HG03442 (cell line): Measurements from ENCODE around the gene AGA.

Experiments
- ATAC-seq: cut with Tn5 transposase; IDR thresholded peaks from one replicate; pipeline ENCODE4 v1.9.1; 2021; ENCODE audit warnings: mild to moderate bottlenecking, moderate library complexity; ENCODE audit not compliant: unreplicated experiment

The AGA gene

DNA sequence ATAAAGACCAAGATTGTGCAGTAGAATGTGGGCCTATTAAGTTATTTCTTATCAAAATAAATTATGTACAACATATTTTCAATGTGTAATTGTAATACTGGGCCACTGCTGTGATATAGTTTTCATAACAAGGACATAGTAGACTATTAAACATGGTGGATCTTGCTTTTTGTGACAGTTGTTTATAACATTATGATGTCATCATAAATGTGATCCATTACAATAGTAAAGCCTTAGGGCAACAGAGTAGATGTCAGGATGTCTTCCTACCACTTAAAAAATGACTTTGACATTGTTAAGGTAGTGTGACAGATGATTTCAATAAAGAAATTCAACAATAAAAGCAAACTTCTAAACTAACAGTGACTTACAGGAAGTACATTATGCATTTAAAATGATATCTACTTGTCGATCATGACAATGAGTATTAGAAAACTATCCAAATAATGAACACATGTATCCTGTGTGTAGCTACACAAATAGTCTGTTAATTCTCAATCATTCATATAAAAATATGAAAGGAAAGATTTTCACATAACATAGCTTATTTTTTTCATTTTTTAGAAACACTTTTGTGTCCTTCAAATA lies 5.3 kb upstream of the AGA start:
- ATAC-seq, result no peak

DNA sequence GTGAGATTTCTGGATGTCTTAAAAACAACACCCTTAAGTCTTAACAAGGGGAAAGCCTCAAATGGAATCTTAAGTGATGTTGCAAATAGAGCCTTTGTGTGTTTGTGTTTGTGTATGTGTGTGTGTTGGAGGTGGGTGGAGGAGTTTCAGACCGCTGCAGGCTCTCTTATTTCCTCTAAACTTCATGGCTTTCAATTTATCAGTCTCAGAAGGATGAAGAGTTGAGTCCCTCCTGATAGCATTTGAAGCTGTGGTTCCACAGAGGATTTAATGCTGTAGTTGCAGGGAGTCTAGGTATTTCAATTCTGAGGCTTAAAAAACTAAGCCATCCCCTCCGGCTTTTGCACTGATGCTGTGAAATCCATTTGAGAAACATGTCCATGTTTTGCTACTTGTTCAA lies 4.3 kb upstream of the AGA start:
- ATAC-seq, result no peak

DNA sequence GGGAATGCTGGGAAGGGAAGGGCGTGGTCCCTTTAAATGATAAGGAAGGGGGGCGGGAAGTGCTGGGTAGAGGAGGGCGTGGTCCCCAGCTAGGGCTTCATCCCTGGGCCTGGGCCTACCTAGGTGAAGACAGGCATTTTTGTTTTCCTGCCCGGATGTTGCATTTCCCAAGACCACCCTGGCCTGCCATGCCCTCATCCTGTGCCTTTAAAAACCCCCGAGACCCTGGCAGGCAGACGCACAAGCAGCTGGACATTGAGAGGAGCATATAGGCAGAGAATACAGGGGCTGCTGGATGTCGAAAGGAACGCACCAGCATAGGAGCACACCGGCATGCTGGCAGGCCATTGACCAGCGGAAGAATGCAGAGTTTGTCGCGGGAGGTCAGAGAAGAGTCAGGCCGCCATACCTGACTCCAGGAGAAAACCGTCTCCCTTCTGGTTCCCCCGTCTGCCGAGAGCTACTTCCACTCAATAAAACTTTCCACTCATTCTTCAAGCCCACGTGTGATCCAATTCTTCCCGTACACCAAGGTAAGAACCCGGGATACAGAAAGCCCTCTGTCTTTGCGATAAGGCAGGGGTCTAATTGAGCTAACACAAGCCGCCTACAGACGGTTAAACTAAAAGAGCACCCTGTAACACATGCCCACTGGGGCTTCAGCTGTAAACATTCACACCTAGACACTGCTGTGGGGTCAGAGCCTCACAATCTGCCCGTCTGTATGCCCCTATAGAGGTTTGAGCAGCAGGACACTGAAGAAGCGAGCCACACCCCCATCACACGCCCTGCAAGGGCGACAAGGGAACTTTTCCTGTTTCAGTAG lies 2.9 kb upstream of the AGA start:
- ATAC-seq, result no peak

DNA sequence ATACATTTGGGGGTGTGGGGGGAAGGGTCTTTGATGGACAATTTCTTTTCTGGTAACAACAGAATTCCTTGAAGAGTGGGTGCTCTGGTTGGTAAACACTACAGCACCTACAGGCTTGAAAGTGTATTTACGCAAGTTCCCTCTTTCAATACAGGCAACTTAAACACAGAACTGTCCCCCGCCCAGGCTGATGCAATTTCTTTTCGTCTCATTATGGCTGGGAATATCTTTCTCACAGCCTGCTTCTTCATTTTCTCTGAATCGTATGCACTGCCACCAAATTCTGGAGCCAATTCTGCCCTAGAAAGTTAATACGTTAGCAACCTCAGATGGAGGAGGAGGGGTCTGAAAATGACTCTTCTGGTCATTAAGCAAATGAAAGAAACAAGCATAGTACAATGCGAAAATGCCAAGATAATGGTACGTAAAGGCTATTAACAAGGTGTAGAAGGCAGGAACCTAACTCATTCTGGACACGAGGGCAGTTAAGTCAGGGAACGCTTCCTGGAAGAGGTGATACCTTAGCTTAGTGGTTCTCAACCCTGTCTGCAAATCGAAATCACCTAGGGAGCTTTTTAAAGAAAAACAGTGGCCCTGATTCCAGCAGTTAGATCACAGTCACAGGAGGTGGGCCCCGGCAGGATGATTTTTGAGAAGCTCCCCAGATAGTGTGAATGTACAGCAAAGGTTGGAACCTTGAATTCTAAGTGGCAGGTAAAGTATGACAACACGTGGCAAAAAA lies 1.0 kb downstream of the AGA start:
- ATAC-seq, result peak; percentile 34

DNA sequence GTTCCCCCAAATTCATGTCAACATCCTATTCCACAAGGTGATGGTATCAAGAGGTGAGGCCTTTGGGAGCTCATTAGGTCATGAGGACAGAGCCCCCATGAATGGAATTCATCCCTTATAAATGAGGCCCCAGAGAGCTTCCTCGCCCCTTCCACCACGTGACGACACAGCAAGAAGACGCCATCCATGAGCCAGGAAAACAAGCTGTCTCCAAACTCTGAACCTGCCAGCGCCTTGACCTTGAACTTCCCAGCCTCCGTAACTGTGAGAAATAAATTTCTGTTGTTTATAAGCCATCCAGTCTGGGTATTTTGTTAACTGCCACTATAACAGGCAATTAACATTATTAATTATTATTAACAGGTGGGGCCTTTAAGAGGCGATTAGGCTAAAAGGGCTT lies 5.8 kb downstream of the AGA start:
- ATAC-seq, result no peak

DNA sequence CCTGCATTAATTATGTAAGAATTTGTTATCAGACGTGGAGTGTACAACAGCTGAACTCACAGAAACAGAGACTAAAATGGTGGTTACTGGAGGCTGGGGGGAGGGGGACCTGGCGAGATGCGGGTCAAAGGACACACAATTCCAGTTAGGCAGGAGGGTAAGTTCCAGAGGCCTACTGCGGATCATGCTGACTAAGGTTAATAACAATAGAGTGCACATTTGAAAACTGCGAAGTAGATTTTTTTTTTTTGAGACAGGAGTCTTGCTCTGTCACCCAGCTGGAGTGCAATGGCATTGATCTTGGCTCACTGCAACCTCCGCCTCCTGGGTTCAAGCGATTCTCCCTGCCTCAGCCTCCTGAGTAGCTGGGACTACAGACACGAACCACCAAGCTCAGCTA lies 7.6 kb downstream of the AGA start:
- no peak for ATAC-seq

DNA sequence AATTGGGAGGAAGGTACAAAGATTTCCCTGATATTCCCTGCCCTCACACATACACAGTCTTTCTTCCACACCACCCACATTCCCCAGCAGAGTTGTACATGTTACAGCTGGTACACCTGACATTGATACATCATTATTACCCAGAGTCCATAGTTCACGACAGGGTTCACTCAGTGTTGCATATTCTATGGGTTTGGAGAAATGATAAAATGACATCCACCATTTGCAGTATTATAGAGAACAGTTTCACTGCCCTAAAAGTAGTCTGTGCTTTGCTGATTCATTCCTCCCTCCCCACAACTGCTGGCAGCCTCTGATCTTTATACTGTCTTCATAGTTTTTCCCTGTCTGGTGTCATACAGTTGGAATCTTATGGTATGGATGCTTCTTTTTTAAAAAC lies 15.0 kb downstream of the AGA start:
- no peak for ATAC-seq

DNA sequence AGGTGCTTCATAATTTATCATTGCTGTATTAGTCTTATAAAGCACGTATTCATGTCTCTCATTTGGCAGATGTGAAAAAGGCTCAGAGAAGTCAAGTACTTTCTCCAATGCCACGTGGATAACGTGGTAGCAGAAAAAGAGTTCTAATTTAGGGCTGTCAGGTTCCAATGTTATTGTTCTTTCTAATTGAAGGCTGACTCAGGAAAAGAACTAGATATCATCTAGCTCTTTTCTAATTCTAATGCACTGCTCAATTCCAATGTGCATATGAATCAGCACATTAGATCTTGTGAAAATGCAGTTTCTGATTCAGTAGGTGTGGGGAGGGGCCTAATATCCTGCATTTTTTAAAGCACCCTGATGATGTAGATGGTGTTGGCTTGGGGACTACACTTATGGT lies 22.8 kb downstream of the AGA start:
- ATAC-seq, result no peak

DNA sequence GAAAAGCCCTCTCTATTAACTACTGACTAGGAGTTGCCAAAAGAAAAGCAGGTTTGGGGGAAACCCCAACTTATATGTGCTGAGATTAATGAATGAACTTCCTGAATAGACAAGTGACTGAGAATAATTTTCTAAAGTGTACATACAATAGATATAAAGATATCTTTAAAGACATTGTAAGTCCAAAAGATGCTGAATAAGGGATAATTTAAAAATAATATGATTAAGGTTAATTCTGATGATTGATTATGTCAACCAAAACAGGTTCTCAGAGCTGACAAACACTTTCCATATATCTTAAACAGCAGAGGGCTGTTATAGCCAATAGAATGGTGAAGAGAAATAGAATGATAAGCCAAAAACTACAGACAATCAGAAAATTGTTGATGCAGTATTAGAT lies 28.6 kb downstream of the AGA start:
- no peak for ATAC-seq

DNA sequence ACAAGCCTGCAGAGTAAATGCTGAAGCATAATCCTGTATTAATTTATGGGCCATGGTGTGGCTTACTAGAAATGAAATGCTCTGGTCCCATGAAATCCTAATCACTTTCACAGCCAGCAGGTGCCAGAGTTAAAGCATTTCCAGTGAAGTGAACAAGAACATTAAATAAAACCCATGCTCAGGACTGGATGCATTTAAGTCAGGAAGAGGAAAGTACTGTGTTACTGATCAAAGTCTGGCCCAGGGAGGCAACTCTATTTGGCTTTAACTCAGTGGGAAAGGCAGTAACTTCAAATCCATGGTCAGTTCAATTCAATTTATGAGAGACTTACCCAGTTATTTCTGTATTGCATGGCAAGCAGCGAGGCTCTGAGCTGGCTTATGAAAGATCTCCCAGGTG lies 29.2 kb downstream of the AGA start:
- no peak for ATAC-seq

DNA sequence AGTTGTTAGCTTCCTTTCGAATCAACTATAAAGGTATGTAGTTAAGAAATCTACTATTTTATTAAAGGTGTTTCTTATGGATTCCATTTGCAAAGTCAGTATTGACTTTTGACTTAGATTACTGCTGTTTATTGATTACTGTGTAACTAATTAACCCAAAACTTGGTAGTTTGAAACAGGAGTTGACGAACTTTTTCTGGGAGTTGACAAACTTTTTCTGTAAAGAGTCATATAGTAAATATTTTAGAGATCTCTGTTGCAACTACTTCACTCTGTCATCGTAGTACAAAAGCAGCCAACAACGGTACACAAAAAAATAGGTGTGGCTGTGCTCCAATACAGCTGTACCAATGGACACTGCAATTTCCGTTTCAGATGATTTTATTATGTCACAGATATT lies 30.2 kb downstream of the AGA start:
- no peak for ATAC-seq

DNA sequence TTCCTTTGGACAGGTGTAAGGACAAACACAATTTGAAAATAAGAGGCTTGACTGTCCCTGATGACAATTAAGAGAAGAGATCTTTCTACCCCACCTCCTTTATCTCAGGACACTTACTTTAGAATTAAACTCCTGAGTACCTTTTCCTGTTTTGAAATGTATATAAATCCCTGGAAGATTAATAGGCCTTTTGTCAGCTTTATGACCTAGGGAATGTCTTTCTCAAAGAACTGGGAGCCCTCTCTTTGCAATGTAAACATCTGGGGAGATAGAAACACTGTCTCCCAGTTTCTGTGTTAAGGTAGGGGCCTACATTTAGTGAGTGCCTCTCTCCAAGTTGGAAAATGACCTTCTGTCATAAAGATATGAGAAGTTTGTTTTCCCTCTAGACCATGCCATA lies 31.7 kb downstream of the AGA start:
- no peak for ATAC-seq

DNA sequence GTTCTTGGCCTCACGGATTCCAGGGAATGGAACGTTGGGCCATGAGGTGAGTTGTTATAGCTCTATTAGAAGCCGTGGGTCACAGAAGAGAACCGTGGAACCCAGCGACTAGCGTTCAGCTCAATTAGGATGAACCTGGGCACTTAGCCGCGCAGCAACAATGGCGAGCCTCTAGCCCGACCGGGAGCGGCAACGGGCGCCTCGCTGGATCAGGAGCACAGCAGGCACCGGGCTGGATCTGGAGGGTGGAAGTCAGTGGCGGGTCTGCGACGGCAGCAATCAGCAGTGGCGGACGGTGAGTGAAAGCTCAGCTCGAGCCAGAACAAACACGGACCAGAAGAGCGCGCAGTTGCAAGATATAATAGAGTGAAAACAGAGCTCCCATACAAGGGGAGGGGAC lies 34.2 kb downstream of the AGA start:
- no peak for ATAC-seq

DNA sequence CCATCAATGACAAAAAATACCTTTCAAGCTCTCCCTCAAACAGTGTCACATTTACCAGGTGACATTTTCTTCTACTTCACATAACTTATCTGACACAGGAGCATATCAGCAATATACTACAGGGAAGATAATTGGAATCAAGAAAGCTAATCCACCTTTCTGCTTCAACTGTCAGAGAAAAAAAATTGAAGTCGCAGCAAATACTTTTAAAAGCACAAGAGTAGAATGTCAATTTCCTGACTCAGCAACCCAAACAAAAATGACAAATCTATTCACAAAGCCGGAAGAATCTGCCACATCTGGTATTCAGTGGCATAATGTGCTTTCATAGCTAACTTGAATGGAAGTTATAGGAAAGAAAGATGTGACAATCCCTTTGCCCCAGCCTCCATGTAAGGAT lies 36.7 kb downstream of the AGA start:
- ATAC-seq, result no peak

DNA sequence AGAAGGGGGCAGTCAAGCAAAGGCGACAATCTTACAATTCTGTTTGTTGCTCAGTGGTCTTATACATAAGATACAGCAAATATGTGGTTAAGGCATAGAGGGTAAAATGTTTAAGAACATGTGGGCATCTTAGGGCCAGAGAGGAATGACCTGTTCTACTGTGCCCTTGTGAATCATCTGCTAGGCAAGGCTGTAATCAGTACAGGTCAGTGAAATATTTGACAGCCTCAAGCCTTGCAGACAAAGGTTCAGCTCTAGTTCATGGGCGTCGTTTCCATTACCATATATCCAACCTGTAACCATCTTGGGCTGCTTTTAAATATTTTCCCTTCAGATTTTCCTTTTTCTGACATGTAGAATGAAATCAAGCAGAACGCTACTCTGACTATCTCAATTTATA lies 37.3 kb downstream of the AGA start:
- no peak for ATAC-seq

DNA sequence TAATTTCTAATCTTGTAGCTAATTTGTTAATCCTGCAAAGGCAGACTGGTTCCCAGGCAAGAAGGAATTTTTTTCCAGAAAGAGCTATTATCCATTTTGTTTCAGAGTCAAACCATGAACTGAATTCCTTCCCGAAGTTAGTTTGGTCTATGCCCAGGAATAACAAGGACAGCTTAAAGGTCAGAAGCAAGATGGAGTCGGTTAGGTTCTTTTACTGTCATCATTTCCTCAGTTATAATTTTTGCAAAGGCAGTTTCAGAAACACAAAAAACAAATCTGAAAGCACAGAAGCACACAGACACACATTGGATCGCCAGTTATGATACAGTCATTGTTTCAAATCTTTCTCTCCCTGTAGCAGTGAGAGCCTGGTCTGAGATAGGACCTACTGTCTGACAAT lies 37.9 kb downstream of the AGA start:
- ATAC-seq, result no peak

DNA sequence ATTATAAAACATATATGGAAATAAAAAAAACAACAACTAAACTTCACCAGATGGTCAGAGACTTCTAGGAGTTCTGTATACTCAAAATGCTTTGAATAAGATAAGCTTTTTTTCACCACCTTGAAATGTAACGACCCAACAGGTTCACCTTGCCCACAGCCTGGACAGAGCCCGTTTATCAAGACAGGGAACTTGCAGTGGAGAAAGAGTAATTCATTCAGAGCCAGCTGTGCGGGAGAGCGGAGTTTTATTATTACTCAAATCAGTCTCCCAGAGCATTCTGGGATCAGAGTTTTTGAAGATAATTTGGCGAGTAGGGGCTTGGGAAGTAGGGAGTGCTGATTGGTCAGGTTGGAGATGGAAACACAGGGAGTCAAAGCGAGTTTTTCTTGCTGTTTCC lies 38.5 kb downstream of the AGA start:
- ATAC-seq, result no peak

DNA sequence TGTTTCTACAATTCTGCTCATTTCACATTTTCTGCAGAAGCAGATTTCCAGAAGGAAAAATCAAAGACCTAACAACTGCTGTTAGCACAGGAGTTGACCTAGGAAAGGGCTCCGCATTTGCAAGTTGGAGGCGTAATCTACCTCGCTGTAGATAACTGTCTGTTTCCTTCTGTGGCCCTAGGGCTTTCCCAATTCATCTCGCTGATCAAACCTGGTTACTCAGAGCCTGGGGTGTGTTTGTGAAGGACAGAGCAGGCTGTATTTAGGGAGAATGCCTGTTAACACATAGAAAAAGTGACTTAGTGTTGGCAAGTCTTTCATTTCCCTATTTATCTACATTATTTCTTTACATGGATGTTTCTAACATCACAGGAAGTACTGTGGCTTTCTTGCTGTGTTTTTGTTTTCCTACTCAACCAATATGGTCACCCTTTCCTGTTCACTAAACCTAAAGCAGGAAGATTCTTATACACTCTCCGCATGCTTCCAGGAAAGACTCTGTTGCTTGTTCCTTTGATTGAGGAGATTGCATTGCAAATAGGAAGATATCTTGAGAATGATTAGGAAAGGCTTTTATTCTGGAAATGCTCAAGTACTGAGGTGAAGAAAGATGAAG lies 40.5 kb downstream of the AGA start:
- ATAC-seq, result no peak

DNA sequence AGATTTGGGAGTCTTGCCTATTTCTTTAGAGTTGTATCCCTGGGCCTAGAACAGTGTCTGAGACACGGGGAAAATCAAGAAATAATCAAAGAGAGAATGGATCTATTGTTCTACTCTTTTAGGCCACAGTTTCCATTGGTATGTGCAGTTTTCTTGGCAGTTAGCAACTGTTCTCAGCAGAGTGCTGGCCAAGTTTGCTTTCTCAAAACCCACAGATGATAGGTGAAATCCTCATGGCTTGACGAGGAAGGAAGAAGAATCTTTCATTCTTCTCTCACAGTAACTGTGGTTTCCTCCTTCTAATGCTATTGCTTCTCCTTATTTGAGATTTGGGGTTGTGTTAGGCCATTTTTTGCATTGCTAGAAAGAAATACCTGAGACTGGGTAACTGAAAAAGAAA lies 42.2 kb downstream of the AGA start:
- no peak for ATAC-seq

DNA sequence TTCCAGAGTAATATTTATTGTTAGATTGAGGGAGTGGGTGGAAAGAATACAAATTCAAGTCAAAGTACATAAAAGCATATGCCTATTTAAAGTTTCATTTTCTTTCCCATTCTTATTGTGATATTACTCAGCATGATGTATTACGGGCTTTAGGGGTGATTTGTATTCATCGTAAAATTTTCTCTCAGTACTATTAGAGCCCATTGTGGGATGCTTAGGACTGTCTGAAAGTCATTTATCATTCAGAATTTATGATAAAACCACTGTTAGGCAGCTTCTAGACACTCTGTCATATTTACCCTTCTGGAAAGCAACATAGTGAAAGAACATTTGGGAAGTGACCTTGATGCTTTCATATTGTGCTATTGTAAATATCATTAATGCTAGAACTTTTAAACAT lies 45.9 kb downstream of the AGA start:
- ATAC-seq, result no peak

DNA sequence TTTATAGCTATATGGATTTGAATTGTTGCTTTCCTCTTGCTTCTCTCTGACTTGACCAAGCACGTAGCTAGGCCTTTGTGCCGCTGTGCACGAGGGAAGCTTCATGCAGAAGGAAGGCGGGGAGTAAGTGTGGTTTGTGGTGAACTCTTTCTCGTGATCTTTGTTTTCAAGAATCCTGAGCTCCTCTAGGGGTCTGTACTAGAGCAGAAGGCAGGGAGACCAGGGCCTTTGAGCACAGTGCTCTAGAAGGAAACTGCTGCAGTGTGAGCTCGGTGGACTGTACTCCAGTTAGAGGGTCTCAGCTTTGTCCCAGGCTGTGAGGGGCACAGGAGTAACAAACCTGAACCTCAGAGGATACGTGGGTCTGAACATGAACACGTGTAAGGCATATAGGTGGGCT lies 49.0 kb downstream of the AGA start:
- ATAC-seq, result peak; percentile 76

DNA sequence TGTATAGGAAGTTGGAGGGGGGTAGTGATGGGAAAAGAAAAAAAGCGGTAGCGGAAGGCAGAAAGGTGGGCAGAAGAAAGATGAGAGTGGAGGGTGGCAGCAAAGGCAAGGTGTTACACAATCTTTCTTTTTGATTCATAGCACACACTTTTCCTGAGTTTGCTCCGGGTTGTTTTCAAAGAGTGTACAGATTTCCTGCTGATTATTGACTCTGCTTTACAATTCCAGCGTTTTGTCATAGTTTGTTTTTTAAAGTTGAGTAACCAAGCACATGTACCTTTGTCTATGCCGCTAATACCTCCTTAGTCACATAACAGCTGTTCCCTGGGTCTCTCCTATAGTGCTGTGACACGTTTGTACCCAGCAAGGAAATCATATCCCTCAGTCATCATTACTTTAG lies 50.3 kb downstream of the AGA start:
- ATAC-seq, result no peak
